HL-60 (cell line): ENCODE measurements around the gene COL18A1.

Experiments
- GABPA ChIP-seq: IDR thresholded peaks from 2 replicates; pipeline ENCODE4 v1.6.1; 2012; ENCODE audit warnings: low read depth
- POLR2AphosphoS5 ChIP-seq: IDR thresholded peaks from 2 replicates; pipeline ENCODE4 v1.6.1; 2012; ENCODE audit warnings: low read depth
- SPI1 ChIP-seq: IDR thresholded peaks from 2 replicates; pipeline ENCODE4 v1.6.1; 2012; ENCODE audit warnings: low read depth, mild to moderate bottlenecking, borderline replicate concordance
- TF ChIP-seq, protein P1 (sequence below): IDR thresholded peaks from one replicate; pipeline ENCODE4 v1.5.1; 2011; ENCODE audit warnings: low read length, control low read depth, inconsistent platforms; ENCODE audit not compliant: insufficient read depth
- TF ChIP-seq, protein P2 (sequence below): IDR thresholded peaks from 2 replicates; pipeline ENCODE4 v1.6.1; 2012; ENCODE audit warnings: low read depth; ENCODE audit not compliant: insufficient replicate concordance

DNA sequence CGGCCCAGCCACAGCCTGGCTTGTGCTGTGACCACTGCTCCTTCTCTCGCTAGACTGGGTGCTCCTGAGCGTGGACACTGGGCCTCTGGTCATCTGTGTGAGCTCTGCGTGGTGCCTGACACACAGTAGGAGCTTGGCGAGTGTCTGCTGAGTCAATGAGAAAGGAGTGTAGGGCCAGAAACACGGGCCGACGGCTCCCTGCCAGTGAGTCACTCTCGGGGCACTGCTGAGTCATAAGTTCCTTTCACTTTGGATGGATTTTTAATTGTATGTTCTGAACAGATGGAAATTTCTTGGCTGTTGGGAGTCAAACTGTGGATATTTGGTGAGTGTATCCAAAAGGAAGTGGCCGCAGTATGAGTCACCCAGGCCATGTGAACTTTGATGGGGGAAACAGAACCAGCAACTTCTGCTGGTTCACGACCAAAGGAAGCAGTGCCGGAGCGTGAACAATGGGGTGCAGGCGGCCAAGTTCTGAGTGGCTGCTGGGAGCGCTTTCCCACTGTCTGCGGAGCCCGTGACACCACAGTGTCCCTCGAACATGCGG lies 41.0 kb upstream of the COL18A1 start:
- TF ChIP-seq, protein P1, sequence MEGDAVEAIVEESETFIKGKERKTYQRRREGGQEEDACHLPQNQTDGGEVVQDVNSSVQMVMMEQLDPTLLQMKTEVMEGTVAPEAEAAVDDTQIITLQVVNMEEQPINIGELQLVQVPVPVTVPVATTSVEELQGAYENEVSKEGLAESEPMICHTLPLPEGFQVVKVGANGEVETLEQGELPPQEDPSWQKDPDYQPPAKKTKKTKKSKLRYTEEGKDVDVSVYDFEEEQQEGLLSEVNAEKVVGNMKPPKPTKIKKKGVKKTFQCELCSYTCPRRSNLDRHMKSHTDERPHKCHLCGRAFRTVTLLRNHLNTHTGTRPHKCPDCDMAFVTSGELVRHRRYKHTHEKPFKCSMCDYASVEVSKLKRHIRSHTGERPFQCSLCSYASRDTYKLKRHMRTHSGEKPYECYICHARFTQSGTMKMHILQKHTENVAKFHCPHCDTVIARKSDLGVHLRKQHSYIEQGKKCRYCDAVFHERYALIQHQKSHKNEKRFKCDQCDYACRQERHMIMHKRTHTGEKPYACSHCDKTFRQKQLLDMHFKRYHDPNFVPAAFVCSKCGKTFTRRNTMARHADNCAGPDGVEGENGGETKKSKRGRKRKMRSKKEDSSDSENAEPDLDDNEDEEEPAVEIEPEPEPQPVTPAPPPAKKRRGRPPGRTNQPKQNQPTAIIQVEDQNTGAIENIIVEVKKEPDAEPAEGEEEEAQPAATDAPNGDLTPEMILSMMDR: no peak
- TF ChIP-seq GABPA (no peak), POLR2AphosphoS5 (no peak), SPI1 (no peak)
- TF ChIP-seq, protein P2, sequence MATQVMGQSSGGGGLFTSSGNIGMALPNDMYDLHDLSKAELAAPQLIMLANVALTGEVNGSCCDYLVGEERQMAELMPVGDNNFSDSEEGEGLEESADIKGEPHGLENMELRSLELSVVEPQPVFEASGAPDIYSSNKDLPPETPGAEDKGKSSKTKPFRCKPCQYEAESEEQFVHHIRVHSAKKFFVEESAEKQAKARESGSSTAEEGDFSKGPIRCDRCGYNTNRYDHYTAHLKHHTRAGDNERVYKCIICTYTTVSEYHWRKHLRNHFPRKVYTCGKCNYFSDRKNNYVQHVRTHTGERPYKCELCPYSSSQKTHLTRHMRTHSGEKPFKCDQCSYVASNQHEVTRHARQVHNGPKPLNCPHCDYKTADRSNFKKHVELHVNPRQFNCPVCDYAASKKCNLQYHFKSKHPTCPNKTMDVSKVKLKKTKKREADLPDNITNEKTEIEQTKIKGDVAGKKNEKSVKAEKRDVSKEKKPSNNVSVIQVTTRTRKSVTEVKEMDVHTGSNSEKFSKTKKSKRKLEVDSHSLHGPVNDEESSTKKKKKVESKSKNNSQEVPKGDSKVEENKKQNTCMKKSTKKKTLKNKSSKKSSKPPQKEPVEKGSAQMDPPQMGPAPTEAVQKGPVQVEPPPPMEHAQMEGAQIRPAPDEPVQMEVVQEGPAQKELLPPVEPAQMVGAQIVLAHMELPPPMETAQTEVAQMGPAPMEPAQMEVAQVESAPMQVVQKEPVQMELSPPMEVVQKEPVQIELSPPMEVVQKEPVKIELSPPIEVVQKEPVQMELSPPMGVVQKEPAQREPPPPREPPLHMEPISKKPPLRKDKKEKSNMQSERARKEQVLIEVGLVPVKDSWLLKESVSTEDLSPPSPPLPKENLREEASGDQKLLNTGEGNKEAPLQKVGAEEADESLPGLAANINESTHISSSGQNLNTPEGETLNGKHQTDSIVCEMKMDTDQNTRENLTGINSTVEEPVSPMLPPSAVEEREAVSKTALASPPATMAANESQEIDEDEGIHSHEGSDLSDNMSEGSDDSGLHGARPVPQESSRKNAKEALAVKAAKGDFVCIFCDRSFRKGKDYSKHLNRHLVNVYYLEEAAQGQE: no peak
